ENCODE measurements around the gene SCARB1. TPM values are rescaled to one million over a fixed set of nuclear protein-coding genes. Genes with fewer than 3 reads are reported as not detected.

The SCARB1 gene
- total RNA-seq, 2 donors from 2014 or later, result 33.0 to 36.2 TPM

- Mint-ChIP-seq H3K9me3 (peaks cover 5% of the 10 kb centered on the region), H3K27me3 (ENCODE audit: insufficient read depth) (no peaks in the 10 kb centered on the region), H3K4me3 (no peak overlapping the region), H3K27ac (no peak overlapping the region), H3K4me1 (peaks cover 26% of the 10 kb centered on the region), H3K36me3 (ENCODE audit: low read depth) (peaks cover 7% of the 10 kb centered on the region)
- no peak for TF ChIP-seq CTCF (conservative IDR thresholded peaks at IDR 0.05)
- H3K4me3 ChIP-seq (ENCODE audit: low read length), result no peak overlapping the region
- no peak overlapping the region for H3K27ac ChIP-seq (ENCODE audit: low read depth, low read length)
- no peaks in the 10 kb centered on the region for H3K27me3 ChIP-seq (ENCODE audit: control insufficient read depth, insufficient read depth, low read length, poor library complexity, severe bottlenecking)
- WGBS, 2 experiments (ENCODE audit: insufficient coverage in 1 of 2, insufficient read length in 1 of 2), result 87 to 88% methylated on average over 7 to 9 of the region's 9 CpGs
- peaks cover 13% of the 10 kb centered on the region for H3K4me1 ChIP-seq (ENCODE audit: control insufficient read depth, insufficient read depth, low read length)
- no peak for DNase-seq
- H3K9ac ChIP-seq (ENCODE audit: extremely low read depth, low read length, poor library complexity, severe bottlenecking), result no peak overlapping the region
- peaks cover 5% of the 10 kb centered on the region for H3K9me3 ChIP-seq (ENCODE audit: control insufficient read depth, low read length)
- no peaks in the 10 kb centered on the region for H3K36me3 ChIP-seq (ENCODE audit: control insufficient read depth, insufficient read depth, low read length)
Measured at GRCh38 chr12:124834822-124835221, 28.8 kb downstream of the SCARB1 start.

GRCh38 chr12:124833693-124834122, 30.0 kb downstream of the SCARB1 start:
- Mint-ChIP-seq H3K27me3 (ENCODE audit: insufficient read depth) (no peaks in the 10 kb centered on the region), H3K9me3 (peaks cover 10% of the 10 kb centered on the region), H3K4me1 (peaks cover 32% of the 10 kb centered on the region), H3K36me3 (ENCODE audit: low read depth) (peaks cover 8% of the 10 kb centered on the region), H3K27ac (peak overlapping the region; percentile 85), H3K4me3 (peak overlapping the region; percentile 11)
- Histone ChIP-seq H3K27me3 (ENCODE audit: control insufficient read depth, insufficient read depth, low read length, poor library complexity, severe bottlenecking) (no peaks in the 10 kb centered on the region), H3K27ac (ENCODE audit: low read depth, low read length) (peak overlapping the region; percentile 62), H3K9ac (ENCODE audit: extremely low read depth, low read length, poor library complexity, severe bottlenecking) (no peak overlapping the region), H3K36me3 (ENCODE audit: control insufficient read depth, insufficient read depth, low read length) (no peaks in the 10 kb centered on the region), H3K4me3 (ENCODE audit: low read length) (no peak overlapping the region), H3K9me3 (ENCODE audit: control insufficient read depth, low read length) (peaks cover 10% of the 10 kb centered on the region), H3K4me1 (ENCODE audit: control insufficient read depth, insufficient read depth, low read length) (peaks cover 13% of the 10 kb centered on the region)
- 23 to 32% methylated on average over 17 to 18 of the region's 18 CpGs for WGBS, 2 experiments (ENCODE audit: insufficient coverage in 1 of 2, insufficient read length in 1 of 2)
- peak; percentile 96 for DNase-seq
- no peak for TF ChIP-seq CTCF (conservative IDR thresholded peaks at IDR 0.05)

- H3K9me3 Mint-ChIP-seq, result peaks cover 10% of the 10 kb centered on the region
- H3K36me3 Mint-ChIP-seq (ENCODE audit: low read depth), result peaks cover 8% of the 10 kb centered on the region
- peaks cover 19% of the 10 kb centered on the region for H3K4me1 ChIP-seq (ENCODE audit: control insufficient read depth, insufficient read depth, low read length)
- H3K27me3 Mint-ChIP-seq (ENCODE audit: insufficient read depth), result no peaks in the 10 kb centered on the region
- H3K36me3 ChIP-seq (ENCODE audit: control insufficient read depth, insufficient read depth, low read length), result no peaks in the 10 kb centered on the region
- H3K4me3 ChIP-seq (ENCODE audit: low read length), result no peak overlapping the region
- peak; percentile 76 for DNase-seq
- H3K4me1 Mint-ChIP-seq, result peaks cover 35% of the 10 kb centered on the region
- WGBS, 2 experiments (ENCODE audit: insufficient coverage in 1 of 2, insufficient read length in 1 of 2), result 55 to 61% methylated on average over 3 to 4 of the region's 4 CpGs
- H3K4me3 Mint-ChIP-seq, result no peak overlapping the region
- H3K9ac ChIP-seq (ENCODE audit: extremely low read depth, low read length, poor library complexity, severe bottlenecking), result no peak overlapping the region
- no peak for TF ChIP-seq CTCF (conservative IDR thresholded peaks at IDR 0.05)
- no peak overlapping the region for H3K27ac ChIP-seq (ENCODE audit: low read depth, low read length)
- H3K27me3 ChIP-seq (ENCODE audit: control insufficient read depth, insufficient read depth, low read length, poor library complexity, severe bottlenecking), result no peaks in the 10 kb centered on the region
- H3K9me3 ChIP-seq (ENCODE audit: control insufficient read depth, low read length), result peaks cover 10% of the 10 kb centered on the region
- H3K27ac Mint-ChIP-seq, result peak overlapping the region; percentile 85
Measured at GRCh38 chr12:124832856-124833255, 30.8 kb downstream of the SCARB1 start.

All from endodermal cell (in vitro differentiated cells).